GM21447 (cell line): ENCODE data around the gene MRTFA.
"Not testable (repeated sequence)": the region's sequence is repeated elsewhere in the genome, so short reads cannot be mapped to it uniquely, and the experiment has no call there.

Source experiments
- ATAC-seq: cut with Tn5 transposase; IDR thresholded peaks from one replicate; pipeline ENCODE4 v1.9.1; 2021; ENCODE audit not compliant: unreplicated experiment

MRTFA gene

GRCh38 chr22:40500465-40500786, 136.1 kb downstream of the MRTFA start:
- not testable (repeated sequence) for ATAC-seq

- ATAC-seq, result peak; percentile 53
Observed at GRCh38 chr22:40499209-40499623, 137.3 kb downstream of the MRTFA start.

GRCh38 chr22:40498420-40499208, 137.9 kb downstream of the MRTFA start:
- no peak for ATAC-seq

- no peak for ATAC-seq
Observed at GRCh38 chr22:40493441-40493840, 143.1 kb downstream of the MRTFA start.

- peak; percentile 92 for ATAC-seq
Observed at GRCh38 chr22:40491990-40492631, 144.4 kb downstream of the MRTFA start.

- ATAC-seq, result no peak
Observed at GRCh38 chr22:40487663-40488249, 148.8 kb downstream of the MRTFA start.

- no peak for ATAC-seq
Observed at GRCh38 chr22:40486962-40487602, 149.4 kb downstream of the MRTFA start.

- no peak for ATAC-seq
Observed at GRCh38 chr22:40485813-40486667, 150.5 kb downstream of the MRTFA start.

GRCh38 chr22:40484906-40485669, 151.4 kb downstream of the MRTFA start:
- no peak for ATAC-seq

GRCh38 chr22:40482886-40483285, 153.6 kb downstream of the MRTFA start:
- ATAC-seq, result no peak

GRCh38 chr22:40482391-40482790, 154.1 kb downstream of the MRTFA start:
- ATAC-seq, result no peak

- no peak for ATAC-seq
Observed at GRCh38 chr22:40480996-40481395, 155.5 kb downstream of the MRTFA start.

- no peak for ATAC-seq
Observed at GRCh38 chr22:40479887-40480538, 156.5 kb downstream of the MRTFA start.

GRCh38 chr22:40479126-40479800, 157.3 kb downstream of the MRTFA start:
- ATAC-seq, result no peak

GRCh38 chr22:40478338-40479125, 158.0 kb downstream of the MRTFA start:
- ATAC-seq, result no peak

- no peak for ATAC-seq
Observed at GRCh38 chr22:40477683-40478337, 158.7 kb downstream of the MRTFA start.

- ATAC-seq, result no peak
Observed at GRCh38 chr22:40476341-40476740, 160.2 kb downstream of the MRTFA start.

GRCh38 chr22:40473703-40474102, 162.8 kb downstream of the MRTFA start:
- ATAC-seq, result no peak
